ENCODE data around the gene ETV6.

Gene ETV6

GRCh38 chr12:11745113-11745512 lies 95.6 kb downstream of the ETV6 start:
- no peak for FAIRE-seq

- FAIRE-seq: no peak
These were observed 96.7 kb downstream of the ETV6 start for GRCh38 chr12:11746024-11746771.

DNA sequence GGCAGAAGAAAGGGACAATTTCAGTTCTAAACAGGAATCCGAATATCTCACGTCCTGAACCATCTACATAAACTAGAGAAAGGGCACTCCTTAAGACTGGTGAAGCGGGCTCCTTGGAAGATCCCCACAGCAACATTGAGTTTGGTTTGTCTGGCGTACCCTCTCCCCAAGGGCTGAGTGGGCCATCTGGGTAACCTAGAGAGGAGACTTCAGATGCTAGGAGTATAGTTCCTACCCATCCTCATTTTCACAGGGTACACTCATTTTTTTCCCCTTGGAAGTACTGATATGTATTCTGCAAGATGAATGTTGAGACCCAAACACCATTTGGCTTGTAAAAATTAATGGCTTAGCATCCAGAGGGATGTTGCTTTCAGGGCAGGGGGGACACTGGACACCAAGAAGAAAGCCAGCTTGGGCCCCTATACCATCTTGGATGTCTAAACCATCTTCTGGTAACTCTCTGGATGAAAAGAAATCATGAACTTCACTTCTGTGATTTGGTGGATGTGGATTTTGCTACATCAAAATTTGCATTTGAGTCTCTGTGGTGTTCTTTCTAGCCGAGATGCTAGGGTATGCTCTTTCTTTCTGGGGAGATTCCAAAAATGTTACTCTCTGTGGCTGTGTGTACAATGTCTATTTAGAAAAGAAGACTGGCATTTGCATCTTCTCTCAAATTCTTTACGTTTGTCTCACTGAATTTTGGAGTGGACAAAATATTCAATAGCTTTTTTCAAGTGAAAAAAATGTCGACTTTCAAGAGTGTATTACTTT lies 97.7 kb downstream of the ETV6 start:
- no peak for FAIRE-seq

GRCh38 chr12:11747969-11748368 lies 98.5 kb downstream of the ETV6 start:
- FAIRE-seq: no peak

- FAIRE-seq: no peak
These were observed 99.4 kb downstream of the ETV6 start for GRCh38 chr12:11748903-11749302.

DNA sequence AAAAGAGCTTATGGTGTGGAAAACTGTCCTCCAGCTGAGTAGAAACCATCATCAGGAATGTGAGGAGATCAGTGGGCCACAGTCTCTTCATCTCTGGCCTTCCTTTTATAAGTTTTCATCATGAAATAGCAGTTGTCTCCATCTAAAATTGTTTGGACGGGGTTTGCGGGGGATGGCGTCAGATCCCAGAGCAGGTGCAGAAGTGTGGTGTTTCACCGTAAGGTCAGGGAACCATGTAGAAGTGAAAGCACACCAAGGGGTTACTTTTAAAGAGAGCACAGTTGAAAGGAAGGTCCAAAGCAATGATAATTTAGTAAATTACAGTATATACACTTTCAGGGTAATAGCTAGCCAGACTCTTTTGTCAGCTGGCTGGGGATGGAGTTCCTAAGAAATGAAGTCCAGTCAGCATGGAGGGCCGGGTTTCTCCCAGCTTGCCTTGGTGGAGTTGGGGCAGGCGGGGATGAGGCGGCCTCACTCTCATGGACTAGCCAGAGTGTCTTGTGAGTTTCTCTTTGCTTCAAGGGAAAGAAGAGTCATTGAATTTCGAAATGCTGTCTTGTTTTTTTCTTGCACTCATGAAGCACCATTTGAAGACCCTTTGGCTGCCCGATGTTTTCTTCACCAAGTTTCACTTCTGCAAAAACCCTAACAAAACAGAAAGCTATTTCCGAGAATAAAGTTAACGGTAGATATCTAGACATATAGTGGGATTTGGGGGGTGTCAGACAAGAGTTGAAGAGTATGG lies 100.6 kb downstream of the ETV6 start:
- no peak for FAIRE-seq

DNA sequence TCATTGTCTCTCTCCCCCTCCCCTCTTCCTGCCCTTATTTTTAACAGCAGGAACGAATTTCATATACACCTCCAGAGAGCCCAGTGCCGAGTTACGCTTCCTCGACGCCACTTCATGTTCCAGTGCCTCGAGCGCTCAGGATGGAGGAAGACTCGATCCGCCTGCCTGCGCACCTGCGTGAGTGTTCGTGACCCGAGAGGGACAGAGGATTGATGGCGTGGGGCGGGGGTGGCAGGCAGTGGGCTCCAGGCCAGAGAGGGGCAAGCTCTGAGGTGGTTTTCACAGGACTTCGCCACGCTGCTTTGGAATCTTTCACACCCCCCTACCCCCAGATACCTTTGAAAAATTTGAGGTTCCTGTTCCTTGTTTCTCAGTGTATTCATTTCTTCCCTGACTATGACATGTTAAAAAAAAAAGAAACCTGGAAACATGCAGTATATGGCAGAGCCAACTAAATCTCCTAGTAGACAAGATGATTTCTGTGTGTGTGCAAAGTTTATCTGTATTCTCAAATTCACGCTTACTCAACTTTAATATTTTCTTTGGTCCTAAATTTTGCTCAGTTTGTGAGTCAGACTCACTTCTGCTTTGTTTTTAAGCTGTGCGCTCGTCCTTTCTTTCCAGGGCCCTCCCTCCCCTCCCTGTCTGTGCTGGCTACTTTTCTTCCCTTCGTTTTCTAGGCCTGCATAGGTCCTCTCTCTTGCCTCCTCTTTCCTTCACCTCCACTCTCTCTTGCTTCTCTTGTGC lies 103.1 kb downstream of the ETV6 start:
- no peak for FAIRE-seq

DNA sequence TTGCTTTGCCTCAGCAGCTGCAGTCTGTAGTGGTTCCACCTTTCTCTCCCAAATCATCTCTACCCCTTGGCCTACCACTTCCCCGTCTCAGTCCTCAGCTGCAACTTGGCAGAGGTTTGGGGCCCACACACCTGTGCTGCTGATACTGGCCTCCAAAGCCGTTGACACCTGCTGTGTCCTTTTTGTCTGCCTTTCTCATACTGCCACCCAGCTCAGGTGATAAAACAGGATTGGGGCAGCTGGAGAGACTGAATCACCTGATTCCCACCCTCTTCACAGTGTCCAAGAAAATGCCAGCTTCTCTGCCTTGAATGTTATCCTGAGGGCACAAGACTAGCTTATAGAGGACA lies 103.7 kb downstream of the ETV6 start:
- FAIRE-seq: no peak

DNA sequence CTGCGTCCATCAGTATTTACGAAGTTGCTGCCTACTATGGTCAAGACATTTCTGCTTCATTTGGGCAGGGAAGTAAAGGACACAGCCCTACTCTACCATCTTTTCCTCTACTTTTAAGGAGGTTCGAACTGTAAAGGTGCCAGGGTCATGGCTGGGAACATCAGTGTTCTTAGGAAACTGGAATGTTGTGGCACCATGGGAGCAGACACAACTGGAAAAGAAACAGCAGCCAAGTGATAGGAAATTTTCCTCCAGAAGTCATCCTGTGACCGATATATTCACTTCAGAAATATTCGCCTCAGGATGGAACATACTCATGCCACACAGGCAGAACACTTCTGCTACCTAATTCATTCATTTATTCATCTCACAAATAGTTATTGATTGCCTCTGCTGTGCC lies 104.4 kb downstream of the ETV6 start:
- no peak for FAIRE-seq

DNA sequence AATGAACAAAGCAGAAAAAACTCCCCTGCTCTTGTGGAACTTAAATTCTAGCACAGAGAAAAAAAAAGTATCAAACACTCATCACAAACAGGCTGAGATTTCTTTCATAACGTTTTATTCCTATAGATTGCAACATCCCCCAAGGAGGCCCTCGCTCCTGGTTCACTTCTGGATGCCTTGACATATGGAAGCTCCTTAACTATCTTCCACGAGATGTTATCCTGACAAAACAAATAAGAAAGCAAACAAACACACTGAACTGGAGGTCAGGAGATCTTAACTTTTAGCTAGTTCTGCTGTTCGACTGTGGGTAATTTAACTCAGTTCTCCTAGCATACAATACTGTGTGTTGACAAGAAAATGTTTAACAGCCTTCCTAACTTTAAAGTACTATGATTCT lies 104.8 kb downstream of the ETV6 start:
- FAIRE-seq: no peak

- no peak for FAIRE-seq
These were observed 105.9 kb downstream of the ETV6 start for GRCh38 chr12:11755302-11755930.

- no peak for FAIRE-seq
These were observed 106.5 kb downstream of the ETV6 start for GRCh38 chr12:11756022-11756421.

- FAIRE-seq: no peak
These were observed 107.0 kb downstream of the ETV6 start for GRCh38 chr12:11756523-11756922.

DNA sequence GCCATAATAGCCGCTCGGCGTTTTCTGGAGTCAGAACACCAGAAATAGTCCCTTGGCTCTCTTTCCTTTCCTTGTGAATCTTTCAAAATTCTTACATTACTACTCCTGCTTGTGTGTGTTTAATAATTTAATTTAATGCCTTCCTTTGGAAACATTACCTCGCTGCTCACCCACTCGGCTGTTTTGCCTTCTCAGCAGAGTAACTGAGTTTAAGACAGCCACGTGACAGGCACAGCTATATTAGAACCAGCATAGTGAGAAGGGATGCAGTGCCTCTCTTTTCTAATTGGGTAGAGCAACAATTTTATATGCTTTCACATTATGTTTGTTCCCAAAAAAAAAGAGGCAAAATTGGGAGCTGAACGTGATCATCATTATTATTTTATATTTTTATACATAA lies 107.6 kb downstream of the ETV6 start:
- no peak for FAIRE-seq

- FAIRE-seq: no peak
These were observed 108.1 kb downstream of the ETV6 start for GRCh38 chr12:11757531-11757930.

- no peak for FAIRE-seq
These were observed 108.6 kb downstream of the ETV6 start for GRCh38 chr12:11758087-11758486.

GRCh38 chr12:11758510-11759493 lies 109.3 kb downstream of the ETV6 start:
- FAIRE-seq: no peak

DNA sequence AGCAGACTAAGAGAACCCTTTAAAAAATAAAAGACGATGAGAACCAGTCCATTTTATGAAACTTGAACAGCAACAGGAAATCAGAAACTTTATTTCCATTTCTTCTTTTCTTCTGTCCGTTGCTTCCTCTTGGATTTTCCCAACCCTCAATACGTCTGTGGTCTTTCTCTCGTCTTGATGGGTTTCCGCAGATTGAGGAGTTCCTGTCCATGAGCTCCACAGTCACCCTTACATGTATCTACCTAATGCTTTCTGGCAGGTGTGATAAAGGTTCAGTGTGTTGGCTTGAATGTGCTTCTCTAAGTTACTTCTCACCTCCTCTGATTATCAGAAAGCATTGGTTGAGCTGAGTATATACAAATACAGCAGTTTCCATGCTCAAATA lies 110.0 kb downstream of the ETV6 start:
- no peak for FAIRE-seq

DNA sequence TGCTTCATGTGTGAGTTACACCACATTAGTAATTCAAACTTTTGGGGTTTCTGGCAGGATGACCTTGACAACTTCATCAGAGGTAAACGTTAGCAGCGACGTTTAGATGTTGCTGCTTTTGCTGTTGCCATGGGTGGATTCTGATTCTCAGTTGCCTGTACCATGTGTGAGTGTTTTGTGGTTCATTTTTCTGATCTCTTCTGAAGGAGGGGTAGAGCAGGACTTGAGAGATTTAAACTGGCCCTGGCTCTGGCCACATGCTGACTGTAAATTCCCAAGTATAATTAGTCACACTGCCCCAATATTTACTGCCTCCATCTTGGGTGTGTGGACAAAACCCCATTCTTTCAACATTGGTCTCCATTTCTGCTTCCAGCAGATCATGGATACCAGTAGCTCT lies 110.4 kb downstream of the ETV6 start:
- FAIRE-seq: no peak

GRCh38 chr12:11761869-11762567 lies 112.5 kb downstream of the ETV6 start:
- no peak for FAIRE-seq

Measured in G401.6 (cell line).